ENCODE results near the gene NEO1.

DNA sequence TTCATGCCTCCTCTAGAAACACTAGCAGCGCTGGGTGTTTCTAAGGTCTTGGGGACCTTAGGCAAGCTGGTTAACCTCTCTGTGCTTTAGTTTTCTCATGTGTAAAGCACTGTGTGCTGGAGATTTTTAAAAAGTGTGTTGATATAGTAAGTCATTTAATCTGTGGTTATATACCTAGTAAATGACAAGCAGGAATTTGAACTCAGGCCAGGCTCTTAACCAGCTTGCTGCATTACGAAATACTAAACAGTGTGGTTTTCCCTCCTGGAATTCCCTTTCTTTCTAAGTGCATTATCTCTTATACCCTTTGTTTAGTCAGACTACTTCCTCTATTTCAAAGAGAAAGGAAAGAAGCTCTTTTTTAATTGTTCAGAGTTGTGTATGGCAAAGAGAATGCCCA, 26.5 kb downstream of the NEO1 start:
- TF ChIP-seq POLR2AphosphoS5 (IDR thresholded peaks at IDR 0.05; ENCODE audit: low read depth, low read length): no peak
- TF ChIP-seq TAF1 (IDR thresholded peaks at IDR 0.05; ENCODE audit: borderline replicate concordance, low read depth, low read length): no peak

Data from GM12892 (cell line).